Neuronal stem cell (in vitro differentiated cells): ENCODE measurements around the gene GPSM1.

Source experiments
- DNase-seq: peaks from one replicate; pipeline ENCODE4 v3.0.0-alpha.2; 2013; ENCODE audit warnings: low spot score
- H2AFZ ChIP-seq: one replicate; pipeline ENCODE4 v1.6.1; 2013; ENCODE audit warnings: mild to moderate bottlenecking, low read length, inconsistent platforms
- H2AK5ac ChIP-seq: 2 replicates; pipeline ENCODE4 v1.6.1; 2013; ENCODE audit warnings: low read depth, mild to moderate bottlenecking, inconsistent platforms, low read length, moderate library complexity, mixed read lengths
- H2BK120ac ChIP-seq: 2 replicates; pipeline ENCODE4 v1.6.1; 2013; ENCODE audit warnings: low read depth, mild to moderate bottlenecking, inconsistent platforms, low read length, moderate library complexity, mixed read lengths
- H2BK12ac ChIP-seq: one replicate; pipeline ENCODE4 v1.6.1; 2013; ENCODE audit warnings: low read length, inconsistent platforms
- H2BK15ac ChIP-seq: 2 replicates; pipeline ENCODE4 v1.6.1; 2013; ENCODE audit warnings: mild to moderate bottlenecking, low read length, inconsistent platforms, mixed read lengths
- H2BK5ac ChIP-seq: one replicate; pipeline ENCODE4 v1.6.1; 2013; ENCODE audit warnings: inconsistent platforms, mild to moderate bottlenecking, low read length, moderate library complexity
- H3K14ac ChIP-seq: one replicate; pipeline ENCODE4 v1.6.1; 2013; ENCODE audit warnings: low read length, inconsistent platforms
- H3K18ac ChIP-seq: 2 replicates; pipeline ENCODE4 v1.6.1; 2013; ENCODE audit warnings: low read length, inconsistent platforms
- H3K23ac ChIP-seq: 2 replicates; pipeline ENCODE4 v1.6.1; 2013; ENCODE audit warnings: low read depth, mild to moderate bottlenecking, mixed read lengths, low read length, inconsistent platforms; ENCODE audit not compliant: poor library complexity
- H3K27ac ChIP-seq: replicated peaks from 3 replicates; pipeline ENCODE4 v1.5.1; 2013; ENCODE audit warnings: low read length, inconsistent platforms
- H3K27me3 ChIP-seq, 3 experiments: 2 replicates each; pipeline ENCODE4 v1.6.1; 2013; ENCODE audit warnings: low read length in 3 of 3, mild to moderate bottlenecking in 2 of 3, inconsistent platforms in 1 of 3, low read depth in 1 of 3, mixed read lengths in 1 of 3, moderate library complexity in 1 of 3; ENCODE audit not compliant: control insufficient read depth in 3 of 3, insufficient read depth in 3 of 3
- H3K36me3 ChIP-seq, 2 donors: replicated peaks in 1 of 2; 2 replicates each; pipeline ENCODE4 v1.6.1; 2013; ENCODE audit warnings: low read length in 2 of 2; ENCODE audit not compliant: control insufficient read depth in 2 of 2, insufficient read depth in 2 of 2
- H3K4ac ChIP-seq: 2 replicates; pipeline ENCODE4 v1.6.1; 2013; ENCODE audit warnings: inconsistent platforms, mild to moderate bottlenecking, low read length, moderate library complexity
- H3K4me1 ChIP-seq, 2 donors: 1 replicate in 1 of 2; 2 replicates in 1 of 2; pipeline ENCODE4 v1.6.1; 2013; ENCODE audit warnings: low read length in 2 of 2, low read depth in 1 of 2; ENCODE audit not compliant: control insufficient read depth in 2 of 2, insufficient read depth in 1 of 2
- H3K4me2 ChIP-seq: one replicate; pipeline ENCODE4 v1.6.1; 2013; ENCODE audit warnings: mild to moderate bottlenecking, low read length, inconsistent platforms; ENCODE audit not compliant: insufficient read depth, poor library complexity, severe bottlenecking
- H3K4me3 ChIP-seq, 2 donors: 2 replicates each; pipeline ENCODE4 v1.5.1; 2013; ENCODE audit warnings: low read length in 2 of 2, mild to moderate bottlenecking in 2 of 2, inconsistent platforms in 1 of 2, moderate library complexity in 1 of 2
- H3K79me1 ChIP-seq: one replicate; pipeline ENCODE4 v1.6.1; 2013; ENCODE audit warnings: low read depth, mild to moderate bottlenecking, inconsistent platforms, low read length, moderate library complexity
- H3K9ac ChIP-seq: one replicate; pipeline ENCODE4 v1.6.1; 2013; ENCODE audit warnings: mild to moderate bottlenecking, low read depth, low read length, inconsistent platforms; ENCODE audit not compliant: poor library complexity
- H3K9me3 ChIP-seq, 2 donors: replicated peaks in 1 of 2; 2 replicates each; pipeline versions ENCODE3 to v1.6.1; 2013; ENCODE audit warnings: low read length in 2 of 2, mild to moderate bottlenecking in 2 of 2, inconsistent platforms in 1 of 2, low read depth in 1 of 2, mixed read lengths in 1 of 2, moderate library complexity in 1 of 2; ENCODE audit not compliant: control insufficient read depth in 2 of 2, insufficient read depth in 1 of 2
- H4K8ac ChIP-seq: one replicate; pipeline ENCODE4 v1.6.1; 2013; ENCODE audit warnings: low read depth, mild to moderate bottlenecking, inconsistent platforms, low read length, moderate library complexity
- H4K91ac ChIP-seq: one replicate; pipeline ENCODE4 v1.6.1; 2013; ENCODE audit warnings: low read length, low read depth, mild to moderate bottlenecking, inconsistent platforms; ENCODE audit not compliant: poor library complexity
- WGBS, 2 donors: extraction: QIAGEN DNeasy Blood & Tissue Kit; methylation state at CpG; one replicate each; pipeline ENCODE4 v1.1.7; 2013; ENCODE audit warnings: missing lambda C conversion rate in 2 of 2, mixed read lengths in 1 of 2; ENCODE audit not compliant: insufficient read length in 2 of 2, insufficient replicate concordance in 1 of 2; ENCODE audit errors: extremely low coverage in 2 of 2; 5-methylcytosine and 5-hydroxymethylcytosine counted together

GPSM1 gene

GRCh38 chr9:136296434-136297015, 30.8 kb upstream of the GPSM1 start:
- H3K79me1 ChIP-seq = no peaks in the 10 kb centered on the region
- peak overlapping the region; percentile 70 for H3K9ac ChIP-seq
- peak overlapping the region; percentile 98 for H3K14ac ChIP-seq
- H3K36me3 ChIP-seq = no peaks in the 10 kb centered on the region
- H3K4me1 ChIP-seq = peaks cover 2 to 17% of the 10 kb centered on the region in 2 donors
- H4K8ac ChIP-seq = no peak overlapping the region
- peaks cover 0 to 16% of the 10 kb centered on the region in 2 donors for H3K9me3 ChIP-seq
- no peak overlapping the region for H2AFZ ChIP-seq
- H2BK12ac ChIP-seq = peak overlapping the region; percentile 22
- H3K27me3 ChIP-seq = peaks cover 0 to 25% (median 2%) of the 10 kb centered on the region in 3 experiments
- peak overlapping the region; percentile 66 for H2BK5ac ChIP-seq
- peak overlapping the region; percentile 99 for H3K23ac ChIP-seq
- no peak overlapping the region for H2BK120ac ChIP-seq
- H3K4me3 ChIP-seq = no peak overlapping the region
- H3K4ac ChIP-seq = peak overlapping the region; percentile 53
- H2AK5ac ChIP-seq = peak overlapping the region; percentile 90
- H4K91ac ChIP-seq = peak overlapping the region; percentile 92
- no CpG with 5 or more reads among the region's 16 CpGs for WGBS, 2 donors
- no peak overlapping the region for H3K4me2 ChIP-seq
- H3K27ac ChIP-seq = no peak overlapping the region
- H3K18ac ChIP-seq = no peak overlapping the region
- DNase-seq = no peak
- peak overlapping the region; percentile 96 for H2BK15ac ChIP-seq

GRCh38 chr9:136297016-136297691, 30.2 kb upstream of the GPSM1 start:
- Histone ChIP-seq H3K9ac (no peak overlapping the region), H3K27me3 (peaks cover 0 to 20% (median 2%) of the 10 kb centered on the region in 3 experiments), H3K9me3 (peaks cover 0 to 16% of the 10 kb centered on the region in 2 donors), H2BK120ac (no peak overlapping the region), H4K8ac (peak overlapping the region; percentile 92), H3K14ac (peak overlapping the region; percentile 98), H4K91ac (peak overlapping the region; percentile 92), H2AFZ (no peak overlapping the region), H2AK5ac (peak overlapping the region; percentile 90), H3K79me1 (no peaks in the 10 kb centered on the region), H2BK15ac (peak overlapping the region; percentile 96), H3K4ac (peak overlapping the region; percentile 53), H3K23ac (peak overlapping the region; percentile 99), H3K27ac (no peak overlapping the region), H2BK5ac (peak overlapping the region; percentile 66), H3K18ac (peak overlapping the region; percentile 87), H2BK12ac (peak overlapping the region; percentile 99), H3K4me3 (no peak overlapping the region), H3K4me1 (peaks cover 2 to 17% of the 10 kb centered on the region in 2 donors), H3K4me2 (no peak overlapping the region), H3K36me3 (no peaks in the 10 kb centered on the region)
- no peak for DNase-seq
- no CpG with 5 or more reads among the region's 25 CpGs for WGBS, 2 donors

GRCh38 chr9:136297766-136298735, 29.3 kb upstream of the GPSM1 start:
- DNase-seq = no peak
- Histone ChIP-seq H2BK15ac (peak overlapping the region; percentile 67), H3K4me2 (no peak overlapping the region), H2AFZ (no peak overlapping the region), H3K9me3 (peaks cover 0 to 14% of the 10 kb centered on the region in 2 donors), H3K36me3 (no peaks in the 10 kb centered on the region), H3K18ac (peak overlapping the region; percentile 57), H4K91ac (no peak overlapping the region), H3K27ac (no peak overlapping the region), H3K27me3 (peaks cover 0 to 20% (median 2%) of the 10 kb centered on the region in 3 experiments), H2BK120ac (no peak overlapping the region), H3K4me3 (no peak overlapping the region), H3K9ac (peak overlapping the region; percentile 70), H4K8ac (no peak overlapping the region), H3K4ac (no peak overlapping the region), H2BK5ac (peak overlapping the region; percentile 82), H3K79me1 (no peaks in the 10 kb centered on the region), H3K23ac (peak overlapping the region; percentile 43), H3K4me1 (peaks cover 2 to 17% of the 10 kb centered on the region in 2 donors), H3K14ac (peak overlapping the region; percentile 71), H2BK12ac (no peak overlapping the region), H2AK5ac (peak overlapping the region; percentile 88)
- WGBS, 2 donors = no CpG with 5 or more reads among the region's 26 CpGs
